Subcutaneous preadipocyte (primary cell): Measurements from ENCODE around the gene WIF1. TPM values are rescaled to one million over a fixed set of nuclear protein-coding genes. Genes with fewer than 3 reads are reported as not detected.

Source experiments
- small RNA-seq: library from RNA; depleted of rRNA; stranded (forward); fragments of <200 nt; gene quantifications from one replicate; pipeline ENCODE3, GENCODE V24; 2012
- total RNA-seq: library from RNA; depleted of rRNA; stranded (reverse); fragments of >200 nt; gene quantifications from 2 replicates; pipeline ENCODE4 v1.2.3, GENCODE V29; 2012

Gene WIF1, protein sequence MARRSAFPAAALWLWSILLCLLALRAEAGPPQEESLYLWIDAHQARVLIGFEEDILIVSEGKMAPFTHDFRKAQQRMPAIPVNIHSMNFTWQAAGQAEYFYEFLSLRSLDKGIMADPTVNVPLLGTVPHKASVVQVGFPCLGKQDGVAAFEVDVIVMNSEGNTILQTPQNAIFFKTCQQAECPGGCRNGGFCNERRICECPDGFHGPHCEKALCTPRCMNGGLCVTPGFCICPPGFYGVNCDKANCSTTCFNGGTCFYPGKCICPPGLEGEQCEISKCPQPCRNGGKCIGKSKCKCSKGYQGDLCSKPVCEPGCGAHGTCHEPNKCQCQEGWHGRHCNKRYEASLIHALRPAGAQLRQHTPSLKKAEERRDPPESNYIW
- 0.37 and 2.0 TPM in 2 replicates for total RNA-seq

GRCh38 chr12:65121049-65121955 lies at the start of gene WIF1:
WIF1 (minus strand) TSS chr12:65121305; CDS start chr12:65121191, 114 bp downstream.

DNA sequence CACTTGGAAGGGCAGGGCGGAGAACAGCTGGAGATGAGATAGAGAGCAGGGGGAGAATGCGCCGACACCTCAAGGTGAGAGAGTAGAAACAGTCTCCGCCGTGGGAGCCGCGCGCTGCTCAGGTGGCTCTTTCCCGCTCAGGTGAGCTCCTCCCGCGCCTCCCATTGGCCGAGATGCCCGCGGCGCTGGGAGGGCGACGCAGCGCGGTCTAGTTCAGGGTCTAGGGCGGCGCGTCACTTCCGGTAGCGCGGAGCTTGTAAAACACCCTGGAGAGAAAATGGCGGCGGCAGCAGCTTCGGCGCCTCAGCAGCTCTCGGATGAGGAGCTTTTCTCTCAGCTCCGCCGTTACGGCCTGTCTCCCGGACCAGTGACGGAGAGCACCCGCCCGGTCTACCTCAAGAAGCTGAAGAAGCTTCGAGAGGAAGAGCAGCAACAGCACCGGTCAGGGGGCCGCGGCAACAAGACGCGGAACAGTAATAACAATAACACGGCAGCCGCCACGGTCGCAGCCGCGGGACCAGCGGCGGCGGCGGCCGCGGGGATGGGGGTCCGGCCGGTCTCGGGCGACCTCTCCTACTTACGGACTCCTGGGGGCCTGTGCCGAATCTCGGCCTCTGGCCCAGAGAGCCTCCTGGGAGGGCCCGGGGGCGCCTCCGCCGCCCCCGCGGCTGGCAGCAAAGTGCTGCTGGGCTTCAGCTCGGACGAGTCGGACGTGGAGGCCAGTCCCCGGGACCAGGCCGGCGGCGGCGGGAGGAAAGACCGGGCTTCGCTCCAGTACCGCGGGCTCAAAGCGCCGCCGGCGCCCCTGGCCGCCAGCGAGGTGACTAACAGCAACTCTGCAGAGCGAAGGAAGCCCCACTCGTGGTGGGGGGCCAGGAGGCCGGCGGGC lies 48.5 kb upstream of the WIF1 start, which contains the start of gene LEMD3:
Gene LEMD3 (plus strand): TSS at position 264 of the 889 bp plus-strand sequence. CDS start 14 bp downstream, at position 278.

Small RNAs within 50 kb of the gene (small RNA-seq; reads per million reads assigned to genes)
- gene RNU6-166P, result 0.11 reads per million

Other genes starting within 250 kb of the WIF1 start
- gene LEMD3, start 48.3 kb upstream of the WIF1 start, total RNA-seq, result 14.0 and 23.3 TPM in 2 replicates
- gene MSRB3, start 157.4 kb upstream of the WIF1 start, total RNA-seq, result 18.0 and 18.4 TPM in 2 replicates